GM12892 (cell line): ENCODE results near the gene TJP1.
"Not testable (repeated sequence)": the region's sequence is repeated elsewhere in the genome, so short reads cannot be mapped to it uniquely, and the experiment has no call there.

ENCODE experiments used
- DNase-seq: peaks from one replicate; pipeline ENCODE4 v3.0.0; 2011; ENCODE audit not compliant: insufficient read length
- FAIRE-seq: peaks from 2 replicates; lab custom pipeline; 2011; peaks lifted over from hg19 to GRCh38; lab: Jason Lieb, UNC
- POLR2A ChIP-seq: IDR thresholded peaks from 2 replicates; pipeline ENCODE4 v1.6.1; 2011; ENCODE audit warnings: low read depth, low read length, control low read depth
- POLR2AphosphoS5 ChIP-seq: IDR thresholded peaks from 2 replicates; pipeline ENCODE4 v1.6.1; 2011; ENCODE audit warnings: low read depth, low read length, control low read depth
- TAF1 ChIP-seq: IDR thresholded peaks from 2 replicates; pipeline ENCODE4 v1.6.1; 2011; ENCODE audit warnings: low read depth, mild to moderate bottlenecking, control low read depth, low read length, borderline replicate concordance

TJP1 gene

DNA sequence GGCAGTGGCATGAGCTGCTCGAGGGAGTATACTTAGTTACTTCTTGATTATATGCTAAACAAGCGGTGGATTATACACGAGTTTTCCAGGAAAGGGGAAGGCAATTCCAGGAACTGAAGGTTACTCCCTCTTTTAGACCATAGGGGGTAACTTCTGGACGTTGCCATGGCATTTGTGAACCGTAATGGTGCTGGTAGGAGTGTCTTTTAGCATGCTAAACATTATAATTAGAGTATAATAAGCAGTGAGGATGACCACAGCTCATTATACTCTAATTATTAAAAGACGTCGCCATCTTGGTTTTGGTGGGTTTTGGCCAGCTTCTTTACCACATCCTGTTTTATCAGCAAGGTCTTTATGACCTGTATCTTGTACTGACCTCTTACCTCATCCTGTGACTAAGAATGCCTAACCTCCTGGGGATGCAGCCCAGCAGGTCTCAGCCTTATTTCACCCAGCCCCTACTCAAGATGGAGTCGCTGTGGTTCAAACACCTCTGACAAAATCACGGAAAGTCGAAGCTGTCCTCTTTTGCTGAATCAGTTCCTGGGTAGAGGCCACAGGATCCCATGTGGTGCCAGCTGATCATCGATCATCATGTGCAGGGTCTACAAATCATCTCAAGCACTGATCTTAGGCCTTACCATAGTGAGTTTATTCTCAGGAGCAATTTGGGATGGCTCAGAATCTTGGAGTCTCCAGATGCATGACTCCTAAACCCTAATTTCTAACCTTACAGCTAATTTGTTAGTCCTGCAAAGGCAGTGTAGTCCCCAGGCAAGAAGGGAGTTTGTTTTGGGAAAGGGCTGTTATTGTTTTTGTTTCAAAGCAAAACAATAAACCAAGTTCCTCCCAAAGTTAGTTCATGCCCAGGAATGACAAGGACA lies 149.1 kb downstream of the TJP1 start:
- DNase-seq = no peak
- TF ChIP-seq POLR2A (no peak), TAF1 (no peak), POLR2AphosphoS5 (no peak)
- FAIRE-seq = no peak

DNA sequence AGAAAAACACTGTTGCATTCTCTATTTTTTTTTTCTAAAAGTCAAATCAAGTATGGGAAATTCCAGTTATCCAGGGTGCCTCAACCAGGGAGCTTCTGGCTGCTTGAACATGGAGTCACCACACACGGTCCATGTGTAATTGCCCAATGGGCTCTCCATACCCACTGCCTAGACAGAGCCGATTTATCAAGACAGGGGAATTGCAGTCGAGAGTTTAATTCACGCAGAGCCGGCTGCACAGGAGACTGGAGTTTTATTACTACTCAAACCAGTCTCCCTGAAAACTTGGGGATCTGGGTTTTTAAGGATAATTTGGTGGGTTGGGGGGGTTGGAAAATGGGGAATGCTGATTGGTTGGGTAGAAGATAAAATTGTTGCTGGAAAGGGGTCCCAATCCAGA lies 149.8 kb downstream of the TJP1 start:
- no peak for FAIRE-seq

DNA sequence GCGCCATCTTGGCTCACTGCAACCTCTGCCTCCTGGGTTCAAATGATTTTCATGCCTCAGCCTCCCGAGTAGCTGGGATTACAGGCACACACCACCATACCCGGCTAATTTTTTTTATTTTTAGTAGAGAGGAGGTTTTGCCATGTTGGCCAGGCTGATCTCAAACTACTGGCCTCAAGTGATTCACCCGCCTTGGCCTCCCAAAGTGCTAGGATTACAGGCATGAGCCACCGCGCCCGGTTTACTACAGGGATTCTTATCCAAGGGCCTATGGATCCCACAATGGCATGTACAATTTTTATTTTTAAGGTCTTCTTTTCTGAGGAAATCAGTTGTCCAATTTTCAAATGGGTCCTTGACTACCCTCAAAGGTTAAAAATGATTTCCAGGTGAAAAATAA lies 150.2 kb downstream of the TJP1 start:
- DNase-seq, FAIRE-seq: not testable (repeated sequence)

More for the DNA sequence above, 149.8 kb downstream of the TJP1 start:
- TF ChIP-seq POLR2AphosphoS5 (no peak), TAF1 (no peak), POLR2A (no peak)
- DNase-seq = no peak

DNA sequence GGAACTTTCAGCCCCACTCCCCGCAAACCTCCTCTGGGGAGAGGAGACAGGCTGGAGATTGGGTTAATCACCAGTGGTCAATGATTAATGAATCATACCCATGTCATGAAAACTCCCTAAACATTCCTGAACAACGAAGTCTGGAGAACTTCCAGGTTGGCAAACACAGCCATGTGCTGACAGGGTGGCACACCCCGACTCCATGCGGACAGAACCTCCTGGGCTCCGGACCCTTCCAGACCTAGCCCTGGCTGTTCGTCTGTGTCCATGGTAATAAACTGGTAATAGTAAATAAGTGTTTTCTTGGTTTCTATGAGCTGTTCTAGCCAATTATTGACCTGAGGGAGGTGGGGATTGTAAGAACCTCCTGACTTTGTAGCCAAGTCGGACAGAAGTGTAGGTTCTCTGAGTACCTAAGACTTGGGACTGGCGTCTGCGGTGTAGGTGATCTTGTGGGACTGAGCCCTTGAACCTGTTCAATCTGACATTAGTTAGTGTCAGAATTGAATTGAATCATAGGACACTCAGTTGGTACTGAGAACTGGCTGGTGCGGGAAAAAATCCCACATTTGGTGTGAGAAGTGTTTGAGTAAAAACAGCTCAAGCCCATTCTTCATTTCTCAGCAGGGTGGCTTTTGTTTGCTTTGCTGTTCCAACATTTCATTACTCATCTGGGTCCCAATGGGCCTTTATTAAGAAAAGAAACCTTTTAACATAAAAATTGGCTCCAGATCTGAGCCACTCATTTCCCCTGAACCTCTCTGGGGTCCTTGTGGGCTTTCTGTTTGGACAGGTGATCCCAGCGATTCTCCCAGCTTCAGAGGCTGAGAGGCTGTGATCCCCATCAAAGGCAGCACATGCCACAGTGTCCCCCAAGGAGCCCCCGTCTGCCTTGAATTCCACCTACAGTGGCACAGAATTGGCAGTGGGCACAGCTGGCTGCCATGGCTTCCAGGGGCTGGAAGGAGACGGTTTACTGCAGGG lies 151.0 kb downstream of the TJP1 start:
- TF ChIP-seq POLR2AphosphoS5 (no peak), POLR2A (no peak), TAF1 (no peak)
- DNase-seq (no peak), FAIRE-seq (no peak)

DNA sequence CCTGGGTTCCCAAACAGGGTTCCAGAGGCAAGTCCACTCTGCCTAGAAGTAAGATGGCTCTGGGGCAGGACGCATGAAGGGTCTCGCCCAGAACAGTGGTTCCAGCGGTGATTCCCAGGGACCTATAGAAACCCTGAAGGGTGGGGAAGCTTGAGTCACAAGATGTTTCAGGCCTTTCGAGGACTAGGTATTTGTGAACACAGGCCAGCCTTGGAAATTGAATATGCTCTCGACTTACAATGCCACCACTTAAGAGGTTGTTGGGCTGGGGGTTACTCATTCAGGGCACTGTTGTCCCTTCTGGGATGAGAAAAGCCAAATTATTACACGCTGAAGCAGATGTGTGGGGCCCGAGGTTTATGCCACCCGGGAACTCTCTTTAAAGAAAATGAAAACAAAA lies 152.0 kb downstream of the TJP1 start:
- FAIRE-seq (no peak), DNase-seq (no peak)
- TF ChIP-seq POLR2A (no peak), TAF1 (no peak), POLR2AphosphoS5 (no peak)

DNA sequence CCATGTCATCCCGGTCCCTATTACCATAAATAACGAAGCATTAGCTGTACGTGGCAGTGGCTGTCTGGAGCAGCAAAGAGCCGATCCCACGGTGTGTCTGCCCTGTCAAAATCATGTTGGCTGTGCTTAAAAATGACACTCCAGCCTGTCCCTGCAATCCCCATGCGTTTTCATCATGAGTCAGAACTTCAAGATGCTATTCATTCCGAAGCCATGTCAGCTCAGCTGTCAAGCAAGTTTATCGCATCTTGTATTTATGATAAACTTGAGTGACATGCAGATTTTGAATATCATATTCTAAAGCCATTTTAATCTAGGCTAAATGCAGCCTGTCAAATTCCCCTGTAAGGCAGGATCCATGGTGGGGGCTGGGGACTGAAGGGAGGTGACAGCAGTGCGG lies 152.4 kb downstream of the TJP1 start:
- no peak for FAIRE-seq
- TF ChIP-seq POLR2A (no peak), TAF1 (no peak), POLR2AphosphoS5 (no peak)

DNA sequence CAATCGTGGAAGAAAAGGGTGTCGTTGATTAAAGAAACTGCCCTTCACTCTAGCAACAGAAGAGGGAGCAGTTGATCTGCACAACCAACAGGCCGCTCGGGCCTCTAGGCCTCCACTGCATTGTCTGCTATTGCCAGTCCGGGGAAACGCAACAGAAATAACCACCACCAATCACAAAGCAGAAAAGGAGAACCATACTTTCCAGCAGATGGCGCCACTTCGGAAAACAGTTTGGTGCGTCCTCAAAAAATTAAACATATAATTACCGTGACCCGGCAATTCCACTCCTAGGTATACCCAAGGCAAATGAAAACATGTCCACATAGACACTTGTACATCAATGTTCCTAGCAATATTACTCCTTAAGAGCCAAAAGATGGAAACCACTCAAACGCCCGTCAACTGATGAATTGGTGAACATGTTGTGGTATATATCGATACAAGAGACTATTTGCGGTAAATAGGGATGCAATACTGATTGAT lies 154.1 kb downstream of the TJP1 start:
- TF ChIP-seq TAF1 (no peak), POLR2A (no peak), POLR2AphosphoS5 (no peak)
- no peak for FAIRE-seq
- no peak for DNase-seq

More for the DNA sequence above, 152.4 kb downstream of the TJP1 start:
- no peak for DNase-seq

DNA sequence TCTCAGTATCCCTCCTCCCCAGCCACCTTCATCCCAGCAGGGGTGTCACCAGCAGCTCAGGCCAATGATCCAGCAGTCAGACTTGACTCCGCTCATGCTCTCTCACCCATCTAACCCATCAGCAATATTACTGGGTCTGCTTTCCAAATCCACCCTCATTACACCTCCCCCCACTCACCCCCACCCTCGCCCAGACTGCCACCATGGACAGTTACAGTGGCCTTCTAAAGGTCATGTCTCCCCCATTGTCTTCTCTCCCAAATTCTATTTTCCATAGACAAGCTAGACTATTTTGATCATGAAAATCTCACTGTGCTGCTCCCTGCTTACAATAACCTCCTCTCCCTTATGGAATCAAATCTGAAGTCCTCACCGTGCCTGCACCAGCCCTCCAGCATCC lies 156.0 kb downstream of the TJP1 start:
- TF ChIP-seq POLR2A = no peak
- TF ChIP-seq TAF1 = no peak
- no peak for TF ChIP-seq POLR2AphosphoS5
- FAIRE-seq (no peak), DNase-seq (no peak)

DNA sequence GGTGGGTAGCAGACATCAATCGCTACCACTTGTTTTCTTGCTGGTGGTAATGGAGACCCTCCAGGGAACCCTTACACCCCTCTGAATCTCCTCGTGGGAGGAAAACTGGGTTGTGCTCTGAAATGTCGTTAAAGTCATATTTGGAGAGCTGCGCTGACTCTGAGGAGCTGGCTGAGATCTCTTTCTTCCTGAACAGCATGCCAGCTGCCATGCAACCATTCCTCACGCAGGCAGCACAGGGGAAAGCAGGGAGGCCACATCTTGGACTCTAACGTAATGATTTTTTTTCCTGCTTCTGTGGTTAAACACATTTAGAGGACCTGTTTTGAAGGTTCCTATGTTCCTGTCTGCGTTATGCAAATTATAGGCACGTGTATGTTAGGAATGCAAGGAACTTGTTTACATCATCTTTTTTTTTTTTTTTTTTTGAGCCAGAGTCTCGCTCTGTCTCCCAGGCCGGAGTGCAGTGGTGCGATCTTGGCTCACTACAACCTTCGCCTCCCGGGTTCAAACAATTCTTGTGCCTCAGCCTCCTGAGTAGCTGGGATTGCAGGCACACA lies 156.7 kb downstream of the TJP1 start:
- no peak for DNase-seq
- FAIRE-seq = no peak
- TF ChIP-seq TAF1 (no peak), POLR2A (no peak), POLR2AphosphoS5 (no peak)

DNA sequence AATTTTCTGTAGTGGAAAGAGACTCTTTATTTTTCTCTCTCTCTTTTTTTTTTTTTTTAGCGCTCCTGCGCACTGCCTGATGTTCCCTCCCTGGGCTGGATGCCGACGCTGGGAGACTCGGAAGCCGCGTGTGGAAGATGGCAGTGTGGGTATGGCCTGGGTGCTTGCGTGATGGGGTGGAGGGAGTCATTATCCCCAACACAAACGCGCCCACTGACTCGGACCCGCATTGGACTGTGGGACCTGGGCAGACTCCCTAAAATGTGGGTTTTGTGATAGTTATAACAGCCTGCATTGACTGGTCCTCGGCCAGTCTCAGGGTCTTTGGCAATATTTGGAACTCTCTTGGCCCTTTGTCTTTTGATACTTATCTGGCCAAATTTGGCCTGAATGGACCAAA lies 157.9 kb downstream of the TJP1 start:
- TF ChIP-seq POLR2A (no peak), TAF1 (no peak), POLR2AphosphoS5 (no peak)
- DNase-seq (no peak), FAIRE-seq (no peak)

DNA sequence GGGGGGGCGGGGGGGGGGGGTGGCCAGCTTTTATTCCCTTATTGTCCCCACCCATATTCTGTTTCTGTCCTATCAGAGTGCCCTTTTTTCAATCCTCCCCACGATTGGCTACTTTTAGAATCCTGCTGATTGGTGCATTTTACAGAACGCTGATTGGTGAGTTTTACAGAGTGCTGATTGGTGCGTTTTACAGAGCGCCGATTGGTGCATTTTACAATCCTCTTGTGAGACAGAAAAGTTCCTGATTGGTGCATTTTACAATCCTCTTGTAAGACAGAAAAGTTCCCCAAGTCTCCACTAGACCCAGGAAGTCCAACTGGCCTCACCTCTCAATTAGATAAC lies 164.8 kb downstream of the TJP1 start:
- not testable (repeated sequence) for FAIRE-seq

More for the DNA sequence above, 164.8 kb downstream of the TJP1 start:
- DNase-seq = not testable (repeated sequence)
